ENCODE measurements around the gene ACSL5. TPM values are rescaled to one million over a fixed set of nuclear protein-coding genes. Genes with fewer than 3 reads are reported as not detected.

ACSL5 gene
- total and polyA plus RNA-seq, 2 of the 4 experiments (the other 2 are of a cell fraction) = 0.87 to 1.3 TPM

DNA sequence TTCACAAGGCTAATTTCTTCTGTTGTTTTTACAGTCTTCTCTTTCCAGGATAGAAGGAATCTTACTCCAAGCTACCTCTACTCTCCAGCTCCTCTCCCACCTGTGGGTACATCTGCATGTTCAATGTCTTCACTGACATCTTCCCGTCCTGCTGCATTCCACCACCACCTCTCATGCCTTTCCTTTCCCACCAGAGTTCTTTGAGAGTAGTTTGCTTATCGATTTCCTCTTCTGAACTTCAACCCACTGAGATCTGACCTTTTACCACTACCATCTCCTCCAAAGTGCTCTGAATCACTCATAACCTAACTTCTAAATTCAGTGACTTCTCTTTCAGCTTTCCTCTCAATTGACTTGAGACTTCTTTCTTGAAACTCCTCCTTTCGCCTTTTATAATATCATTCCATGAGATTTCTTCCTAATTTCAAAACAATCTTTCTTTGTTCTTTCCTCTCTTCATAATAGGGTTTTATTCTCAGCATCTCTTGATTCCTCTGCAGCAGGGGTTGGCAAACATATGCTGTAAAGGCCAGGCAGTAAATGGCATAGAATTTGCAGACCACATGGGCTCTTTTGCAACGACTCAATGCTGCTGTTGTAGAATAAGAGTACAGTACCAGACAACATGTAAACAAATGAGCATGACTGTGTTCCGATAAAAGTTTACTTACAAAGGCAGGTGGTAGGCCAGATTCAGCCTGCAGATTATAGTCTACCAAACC, 22.1 kb downstream of the ACSL5 start:
- BruUV-seq (replicated peaks) = no TSS peak

More for the DNA sequence above, 22.1 kb downstream of the ACSL5 start:
- 67 to 100% methylated on average over 1 of the region's 5 CpGs for WGBS, 2 experiments (ENCODE audit: extremely low coverage in 2 of 2, insufficient read length in 1 of 2)
- H3K4me3 ChIP-seq (ENCODE audit: insufficient read depth, low read depth, low read length) = no peak overlapping the region
- no peaks in the 10 kb centered on the region for H4K20me1 ChIP-seq (ENCODE audit: insufficient read depth, low read length)
- ATAC-seq (ENCODE audit: low read depth) = no peak
- no peak overlapping the region for H2AFZ ChIP-seq (replicated peaks; ENCODE audit: low read length, poor library complexity)
- no peak overlapping the region for H3K14ac ChIP-seq (replicated peaks; ENCODE audit: low read depth, low read length)
- no peaks in the 10 kb centered on the region for H3K4me1 ChIP-seq (ENCODE audit: control insufficient read depth, insufficient read depth, low read length)
- no peak overlapping the region for H4K91ac ChIP-seq (ENCODE audit: insufficient read depth, low read depth, low read length)
- no peak overlapping the region for H3K4ac ChIP-seq (ENCODE audit: low read depth, low read length)
- H3K9me3 ChIP-seq (ENCODE audit: control insufficient read depth, insufficient read depth, low read length) = no peaks in the 10 kb centered on the region
- no peak overlapping the region for H4K8ac ChIP-seq (ENCODE audit: low read depth in 2 of 2, low read length in 2 of 2)
- no peak overlapping the region for H2BK15ac ChIP-seq (ENCODE audit: low read depth, low read length)
- no peak overlapping the region for H3K56ac ChIP-seq (ENCODE audit: extremely low read depth, insufficient read depth, low read length)
- no peaks in the 10 kb centered on the region for H3K79me1 ChIP-seq (ENCODE audit: low read depth in 1 of 2, low read length in 2 of 2)
- H2BK20ac ChIP-seq (ENCODE audit: low read depth, low read length) = no peak overlapping the region
- H2AK5ac ChIP-seq (ENCODE audit: low read depth, low read length) = no peak overlapping the region
- peak; percentile 5 for DNase-seq
- no peak overlapping the region for H3K23ac ChIP-seq (ENCODE audit: low read depth, low read length)
- H3K27me3 ChIP-seq (ENCODE audit: control insufficient read depth, insufficient read depth, low read length) = peaks cover 5% of the 10 kb centered on the region; the same call in 1 of the 2 replicates
- H4K5ac ChIP-seq (ENCODE audit: low read depth, low read length) = no peak overlapping the region
- ChIA-PET POLR2A (ENCODE audit: unreplicated experiment) (no interaction called here), CTCF (no interaction called here)
- TF ChIP-seq RFX5 (IDR thresholded peaks at IDR 0.05; ENCODE audit: low read depth, low read length) (no peak), MAFK (IDR thresholded peaks at IDR 0.05; ENCODE audit: low read depth, low read length) (no peak), BHLHE40 (IDR thresholded peaks at IDR 0.05; ENCODE audit: low read depth, low read length) (no peak), POLR2A (IDR thresholded peaks at IDR 0.05; ENCODE audit: low read depth, low read length) (no peak), CEBPB (IDR thresholded peaks at IDR 0.05; ENCODE audit: low read depth, low read length) (no peak), CHD1 (IDR thresholded peaks at IDR 0.05; ENCODE audit: low read depth, low read length) (no peak), FOS (IDR thresholded peaks at IDR 0.05; ENCODE audit: low read depth, low read length) (no peak), SMC3 (IDR thresholded peaks at IDR 0.05; ENCODE audit: low read depth, low read length) (no peak), MXI1 (IDR thresholded peaks at IDR 0.05; ENCODE audit: borderline replicate concordance, low read depth, low read length) (no peak), RCOR1 (IDR thresholded peaks at IDR 0.05; ENCODE audit: insufficient replicate concordance, low read length) (no peak), MAZ (IDR thresholded peaks at IDR 0.05; ENCODE audit: borderline replicate concordance, low read depth, low read length) (no peak), NFE2L2 (IDR thresholded peaks at IDR 0.05; ENCODE audit: low read depth, low read length) (no peak), RAD21 (IDR thresholded peaks at IDR 0.05; ENCODE audit: low read length) (no peak)
- TF ChIP-seq, protein P1, sequence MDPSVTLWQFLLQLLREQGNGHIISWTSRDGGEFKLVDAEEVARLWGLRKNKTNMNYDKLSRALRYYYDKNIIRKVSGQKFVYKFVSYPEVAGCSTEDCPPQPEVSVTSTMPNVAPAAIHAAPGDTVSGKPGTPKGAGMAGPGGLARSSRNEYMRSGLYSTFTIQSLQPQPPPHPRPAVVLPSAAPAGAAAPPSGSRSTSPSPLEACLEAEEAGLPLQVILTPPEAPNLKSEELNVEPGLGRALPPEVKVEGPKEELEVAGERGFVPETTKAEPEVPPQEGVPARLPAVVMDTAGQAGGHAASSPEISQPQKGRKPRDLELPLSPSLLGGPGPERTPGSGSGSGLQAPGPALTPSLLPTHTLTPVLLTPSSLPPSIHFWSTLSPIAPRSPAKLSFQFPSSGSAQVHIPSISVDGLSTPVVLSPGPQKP (IDR thresholded peaks at IDR 0.05; ENCODE audit: borderline replicate concordance, low read depth, low read length) = no peak
- TF ChIP-seq, protein P2, sequence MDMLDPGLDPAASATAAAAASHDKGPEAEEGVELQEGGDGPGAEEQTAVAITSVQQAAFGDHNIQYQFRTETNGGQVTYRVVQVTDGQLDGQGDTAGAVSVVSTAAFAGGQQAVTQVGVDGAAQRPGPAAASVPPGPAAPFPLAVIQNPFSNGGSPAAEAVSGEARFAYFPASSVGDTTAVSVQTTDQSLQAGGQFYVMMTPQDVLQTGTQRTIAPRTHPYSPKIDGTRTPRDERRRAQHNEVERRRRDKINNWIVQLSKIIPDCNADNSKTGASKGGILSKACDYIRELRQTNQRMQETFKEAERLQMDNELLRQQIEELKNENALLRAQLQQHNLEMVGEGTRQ (IDR thresholded peaks at IDR 0.05; ENCODE audit: low read depth, low read length) = no peak
- TF ChIP-seq, protein P3, sequence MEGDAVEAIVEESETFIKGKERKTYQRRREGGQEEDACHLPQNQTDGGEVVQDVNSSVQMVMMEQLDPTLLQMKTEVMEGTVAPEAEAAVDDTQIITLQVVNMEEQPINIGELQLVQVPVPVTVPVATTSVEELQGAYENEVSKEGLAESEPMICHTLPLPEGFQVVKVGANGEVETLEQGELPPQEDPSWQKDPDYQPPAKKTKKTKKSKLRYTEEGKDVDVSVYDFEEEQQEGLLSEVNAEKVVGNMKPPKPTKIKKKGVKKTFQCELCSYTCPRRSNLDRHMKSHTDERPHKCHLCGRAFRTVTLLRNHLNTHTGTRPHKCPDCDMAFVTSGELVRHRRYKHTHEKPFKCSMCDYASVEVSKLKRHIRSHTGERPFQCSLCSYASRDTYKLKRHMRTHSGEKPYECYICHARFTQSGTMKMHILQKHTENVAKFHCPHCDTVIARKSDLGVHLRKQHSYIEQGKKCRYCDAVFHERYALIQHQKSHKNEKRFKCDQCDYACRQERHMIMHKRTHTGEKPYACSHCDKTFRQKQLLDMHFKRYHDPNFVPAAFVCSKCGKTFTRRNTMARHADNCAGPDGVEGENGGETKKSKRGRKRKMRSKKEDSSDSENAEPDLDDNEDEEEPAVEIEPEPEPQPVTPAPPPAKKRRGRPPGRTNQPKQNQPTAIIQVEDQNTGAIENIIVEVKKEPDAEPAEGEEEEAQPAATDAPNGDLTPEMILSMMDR (conservative IDR thresholded peaks at IDR 0.05; ENCODE audit: low read depth, low read length) = no peak
- in situ Hi-C loops (cut with MboI; ENCODE audit: low sequenced_read_pairs) (no loop called here), intact Hi-C loops (cut with micrococcal nuclease) (no loop called here), dilution Hi-C loops (cut with HindIII; ENCODE audit: low sequenced_read_pairs, unreplicated experiment) (no loop called here)
- H3K36me3 ChIP-seq (ENCODE audit: control insufficient read depth, insufficient read depth, low read length) = no peaks in the 10 kb centered on the region
- no peak overlapping the region for H3K4me2 ChIP-seq (ENCODE audit: low read depth, low read length)
- no peaks in the 10 kb centered on the region for H3K9me1 ChIP-seq (ENCODE audit: insufficient read depth, low read length)
- H3K9ac ChIP-seq (ENCODE audit: low read depth, low read length) = no peak overlapping the region
- H2BK120ac ChIP-seq (ENCODE audit: low read depth, low read length) = no peak overlapping the region
- H2AK9ac ChIP-seq (replicated peaks; ENCODE audit: low read depth, low read length, poor library complexity) = no peak overlapping the region
- no peak overlapping the region for H2BK5ac ChIP-seq (ENCODE audit: low read depth, low read length, poor library complexity, severe bottlenecking)
- H3K18ac ChIP-seq (ENCODE audit: low read depth, low read length) = no peak overlapping the region
- no peak overlapping the region for H3K27ac ChIP-seq (ENCODE audit: insufficient read depth, low read length)

Measured in IMR-90 (cell line).